ENCODE data around the gene FHIT. TPM values are rescaled to one million over a fixed set of nuclear protein-coding genes. Genes with fewer than 3 reads are reported as not detected.

FHIT gene
- total and polyA plus RNA-seq, 2 experiments from 2014 or later, result 0.22 to 0.90 TPM

DNA sequence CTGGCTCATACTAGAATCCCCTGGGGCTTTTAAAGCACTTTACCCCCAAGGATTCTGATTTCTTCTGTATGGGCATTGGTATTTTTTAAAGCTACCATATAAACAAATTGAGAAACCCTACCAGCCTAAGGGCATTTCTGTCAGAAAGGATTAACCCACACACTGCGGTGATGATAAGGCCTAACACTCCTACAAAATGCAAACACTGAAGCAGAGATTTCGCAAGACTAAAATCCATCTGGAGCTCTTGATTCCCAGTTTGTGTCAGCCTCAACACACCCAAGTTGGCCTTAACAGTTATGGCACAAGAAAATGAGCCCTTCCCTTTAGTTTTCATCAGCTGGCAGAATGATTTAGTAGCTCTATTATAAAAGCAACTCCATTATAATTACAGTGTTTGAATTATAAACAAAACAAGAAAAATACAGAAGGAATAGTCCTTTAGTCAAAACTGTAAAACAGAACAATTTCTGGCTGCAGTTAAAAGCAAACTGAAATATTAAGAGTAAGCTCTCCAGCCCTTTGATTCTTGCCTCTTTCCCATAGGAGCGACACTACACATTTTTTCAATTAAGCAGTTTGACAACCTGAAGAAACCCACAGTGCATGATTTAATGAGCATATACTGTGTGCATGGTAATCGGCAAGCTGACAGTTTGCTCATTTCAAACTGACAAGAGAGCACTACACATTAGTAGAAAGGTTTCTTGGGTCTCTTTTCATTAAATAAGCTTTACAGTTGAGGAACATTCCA is 441.2 kb downstream of the FHIT start:
- H3F3A ChIP-seq (ENCODE audit: insufficient read depth), result peaks cover 9% of the 10 kb centered on the region; the same call in 1 of the 2 replicates
- WGBS, 2 experiments (ENCODE audit: low coverage in 1 of 2, low lambda C conversion rate in 2 of 2, missing lambda C conversion rate in 2 of 2), result 23 to 26% methylated on average over 4 of the region's 4 CpGs
- H3K27me3 ChIP-seq (replicated peaks; ENCODE audit: insufficient read depth), result no peaks in the 10 kb centered on the region
- H3K9me2 ChIP-seq (ENCODE audit: insufficient read depth), result no peaks in the 10 kb centered on the region
- no peak overlapping the region for H2AFZ ChIP-seq
- no peak overlapping the region for H3K4me2 ChIP-seq (ENCODE audit: unreplicated experiment)
- H3K4me1 ChIP-seq (ENCODE audit: insufficient read depth), result peaks cover 14% of the 10 kb centered on the region
- no peak for TF ChIP-seq EZH2phosphoT487 (IDR thresholded peaks at IDR 0.05; ENCODE audit: insufficient read depth, low read depth)
- no peak for TF ChIP-seq EZH2 (IDR thresholded peaks at IDR 0.05; ENCODE audit: insufficient read depth, poor library complexity, severe bottlenecking)
- no peak overlapping the region for H3K9ac ChIP-seq
- in situ Hi-C loops (cut with MboI), result no loop called here
- no peaks in the 10 kb centered on the region for H3K36me3 ChIP-seq (ENCODE audit: low read depth)
- H3K4me3 ChIP-seq, result no peak overlapping the region
- DNase-seq, result peak; percentile 49
- H4K20me1 ChIP-seq (ENCODE audit: insufficient read depth), result no peaks in the 10 kb centered on the region
- no peaks in the 10 kb centered on the region for H3K9me3 ChIP-seq (ENCODE audit: low read depth)
- no peak overlapping the region for H3K27ac ChIP-seq
- no peaks in the 10 kb centered on the region for H3K79me2 ChIP-seq (ENCODE audit: insufficient read depth)

DNA sequence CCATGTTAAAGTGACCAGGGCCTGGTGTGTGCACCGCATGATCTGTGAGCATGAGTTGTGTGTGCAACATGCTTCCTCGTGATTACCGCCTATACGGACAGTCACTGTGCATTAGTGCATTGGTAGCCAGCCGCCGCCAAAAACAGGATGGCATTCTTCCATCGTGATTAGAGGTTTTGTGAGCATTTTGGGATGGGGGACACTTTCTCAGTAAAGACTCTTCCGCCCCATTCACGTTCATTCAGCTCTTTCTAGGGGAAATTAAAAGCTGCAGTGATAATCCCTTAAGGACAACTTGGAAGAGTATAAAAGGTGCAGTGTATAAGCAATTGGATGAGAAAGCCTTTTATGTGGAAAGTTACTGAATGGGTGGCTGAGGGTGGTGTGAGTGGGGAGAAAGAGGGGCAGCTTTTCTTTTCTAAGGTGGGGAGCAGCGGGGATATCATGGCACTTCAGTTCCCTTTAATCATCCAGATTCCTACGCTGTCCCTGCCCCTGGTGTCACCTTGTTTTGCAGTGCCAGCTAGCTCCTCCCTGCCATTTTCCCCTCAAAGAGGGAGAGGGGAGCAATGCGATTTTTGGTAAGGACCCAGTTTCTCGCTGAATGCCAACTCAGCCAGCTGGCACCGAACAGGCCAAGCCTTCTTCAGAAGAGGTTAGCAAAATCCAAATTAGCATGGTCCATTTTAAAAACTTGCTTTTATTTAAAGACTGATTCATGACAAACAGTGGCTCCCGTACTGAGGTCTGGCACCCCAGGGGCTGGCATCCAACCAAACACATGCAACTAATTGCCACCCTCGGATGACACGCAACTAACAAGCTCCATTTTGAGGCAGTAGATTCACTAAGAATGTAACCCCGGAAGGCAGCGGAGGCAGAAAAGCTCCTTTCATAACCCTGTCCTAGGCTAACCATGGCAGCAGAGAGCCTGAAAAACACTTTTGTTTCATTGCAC is 447.8 kb downstream of the FHIT start:
- TF ChIP-seq EZH2phosphoT487 (IDR thresholded peaks at IDR 0.05; ENCODE audit: insufficient read depth, low read depth) (no peak), EZH2 (IDR thresholded peaks at IDR 0.05; ENCODE audit: insufficient read depth, poor library complexity, severe bottlenecking) (no peak)
- WGBS, 2 experiments (ENCODE audit: low coverage in 1 of 2, low lambda C conversion rate in 2 of 2, missing lambda C conversion rate in 2 of 2), result 62% methylated on average over 19 of the region's 19 CpGs

DNA sequence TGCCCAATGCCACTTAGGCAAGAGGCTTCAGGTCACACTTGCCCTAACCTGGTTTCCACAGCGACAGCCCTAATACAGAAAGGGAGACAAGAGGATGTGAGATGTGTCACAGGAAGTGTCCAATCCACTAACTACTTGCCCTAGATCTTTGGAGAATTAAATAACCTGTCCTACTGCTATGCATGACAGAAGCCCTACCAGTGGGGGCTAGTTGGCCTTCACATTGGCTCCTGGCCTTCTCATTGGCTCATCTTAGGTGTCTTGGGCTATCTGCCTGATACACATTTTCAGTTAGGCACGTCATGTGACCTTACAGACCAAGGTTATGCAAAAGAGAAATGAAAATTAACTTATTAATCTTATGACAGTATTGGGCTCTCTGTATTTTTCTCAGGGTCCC is 449.9 kb downstream of the FHIT start:
- 65 to 73% methylated on average over 2 of the region's 2 CpGs for WGBS, 2 experiments (ENCODE audit: low coverage in 1 of 2, low lambda C conversion rate in 2 of 2, missing lambda C conversion rate in 2 of 2)
- H4K20me1 ChIP-seq (ENCODE audit: insufficient read depth), result no peaks in the 10 kb centered on the region
- no peaks in the 10 kb centered on the region for H3K79me2 ChIP-seq (ENCODE audit: insufficient read depth)
- no peak overlapping the region for H3K9ac ChIP-seq
- H2AFZ ChIP-seq, result no peak overlapping the region
- H3K4me1 ChIP-seq (ENCODE audit: insufficient read depth), result no peaks in the 10 kb centered on the region
- in situ Hi-C loops (cut with MboI), result no loop called here
- H3K27me3 ChIP-seq (replicated peaks; ENCODE audit: insufficient read depth), result no peaks in the 10 kb centered on the region
- no peak for DNase-seq
- H3K4me3 ChIP-seq, result no peak overlapping the region
- H3K9me3 ChIP-seq (ENCODE audit: low read depth), result no peaks in the 10 kb centered on the region
- no peaks in the 10 kb centered on the region for H3F3A ChIP-seq (ENCODE audit: insufficient read depth)
- no peak overlapping the region for H3K4me2 ChIP-seq (ENCODE audit: unreplicated experiment)
- H3K36me3 ChIP-seq (ENCODE audit: low read depth), result no peaks in the 10 kb centered on the region
- no peak overlapping the region for H3K27ac ChIP-seq
- no peak for TF ChIP-seq EZH2phosphoT487 (IDR thresholded peaks at IDR 0.05; ENCODE audit: insufficient read depth, low read depth)
- TF ChIP-seq EZH2 (IDR thresholded peaks at IDR 0.05; ENCODE audit: insufficient read depth, poor library complexity, severe bottlenecking), result no peak
- 0 out of 2 replicates have a peak, but pooled peaks cover 4% of the 10 kb centered on the region for H3K9me2 ChIP-seq (ENCODE audit: insufficient read depth)

More for the DNA sequence above, 447.8 kb downstream of the FHIT start:
- Histone ChIP-seq H3K4me1 (ENCODE audit: insufficient read depth) (0 out of 2 replicates have a peak, but pooled peaks cover 1% of the 10 kb centered on the region), H3K9ac (no peak overlapping the region), H3K36me3 (ENCODE audit: low read depth) (no peaks in the 10 kb centered on the region), H3K9me2 (ENCODE audit: insufficient read depth) (0 out of 2 replicates have a peak, but pooled peaks cover 4% of the 10 kb centered on the region), H3K9me3 (ENCODE audit: low read depth) (no peaks in the 10 kb centered on the region), H2AFZ (no peak overlapping the region; the same call in 1 of the 2 replicates), H3K4me3 (no peak overlapping the region), H4K20me1 (ENCODE audit: insufficient read depth) (no peaks in the 10 kb centered on the region), H3K27ac (no peak overlapping the region), H3K27me3 (replicated peaks; ENCODE audit: insufficient read depth) (no peaks in the 10 kb centered on the region), H3K4me2 (ENCODE audit: unreplicated experiment) (no peak overlapping the region), H3K79me2 (ENCODE audit: insufficient read depth) (no peaks in the 10 kb centered on the region), H3F3A (ENCODE audit: insufficient read depth) (no peaks in the 10 kb centered on the region; the same call in 1 of the 2 replicates)
- peak; percentile 19 for DNase-seq
- in situ Hi-C loops (cut with MboI), result no loop called here

DNA sequence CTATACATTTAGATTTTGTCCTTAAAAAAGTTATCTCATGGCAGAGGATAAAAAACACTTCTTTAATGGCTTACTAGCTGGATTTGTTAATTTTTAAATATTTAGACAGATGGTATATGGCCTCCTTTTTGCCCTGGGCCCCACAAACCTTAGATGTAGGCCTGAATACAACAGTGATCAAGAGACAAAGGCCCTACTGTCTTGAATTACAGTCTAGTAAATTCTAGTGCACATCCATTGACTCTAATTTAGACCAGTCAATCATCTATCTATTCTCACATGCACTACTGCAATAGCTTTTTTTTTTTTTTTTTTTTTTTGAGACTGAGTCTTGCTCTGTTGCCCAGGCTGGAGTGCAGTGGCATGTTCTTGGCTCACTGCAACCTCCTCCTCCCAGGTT is 452.8 kb downstream of the FHIT start:
- no peaks in the 10 kb centered on the region for H3K4me1 ChIP-seq (ENCODE audit: insufficient read depth)
- H3K9ac ChIP-seq, result no peak overlapping the region
- H3K4me2 ChIP-seq (ENCODE audit: unreplicated experiment), result no peak overlapping the region
- H2AFZ ChIP-seq, result no peak overlapping the region
- H3K9me2 ChIP-seq (ENCODE audit: insufficient read depth), result 0 out of 2 replicates have a peak, but pooled peaks cover 4% of the 10 kb centered on the region
- no peaks in the 10 kb centered on the region for H3K36me3 ChIP-seq (ENCODE audit: low read depth)
- H3K79me2 ChIP-seq (ENCODE audit: insufficient read depth), result no peaks in the 10 kb centered on the region
- no peaks in the 10 kb centered on the region for H3K27me3 ChIP-seq (replicated peaks; ENCODE audit: insufficient read depth)
- no peak overlapping the region for H3K4me3 ChIP-seq
- in situ Hi-C loops (cut with MboI), result no loop called here
- DNase-seq, result no peak
- H4K20me1 ChIP-seq (ENCODE audit: insufficient read depth), result no peaks in the 10 kb centered on the region
- no peak overlapping the region for H3K27ac ChIP-seq
- H3F3A ChIP-seq (ENCODE audit: insufficient read depth), result no peaks in the 10 kb centered on the region
- TF ChIP-seq EZH2phosphoT487 (IDR thresholded peaks at IDR 0.05; ENCODE audit: insufficient read depth, low read depth), result no peak
- no peaks in the 10 kb centered on the region for H3K9me3 ChIP-seq (ENCODE audit: low read depth)

Measured in GM23248 (cell line).